Brain pericyte (primary cell): ENCODE results near the gene LSM5.
A peak's percentile ranks its signal among the peaks of the same experiment; 100 is the strongest.

Experiments used
- DNase-seq: peaks from one replicate; pipeline ENCODE4 v3.0.0-alpha.2; 2012; ENCODE audit warnings: low read depth, low spot score

The LSM5 gene

GRCh38 chr7:32490127-32490796 lies at the start of gene LSM5:
LSM5 (minus strand) TSS chr7:32490380; CDS start chr7:32490365, 15 bp downstream.
- DNase-seq: peak; percentile 75

DNA sequence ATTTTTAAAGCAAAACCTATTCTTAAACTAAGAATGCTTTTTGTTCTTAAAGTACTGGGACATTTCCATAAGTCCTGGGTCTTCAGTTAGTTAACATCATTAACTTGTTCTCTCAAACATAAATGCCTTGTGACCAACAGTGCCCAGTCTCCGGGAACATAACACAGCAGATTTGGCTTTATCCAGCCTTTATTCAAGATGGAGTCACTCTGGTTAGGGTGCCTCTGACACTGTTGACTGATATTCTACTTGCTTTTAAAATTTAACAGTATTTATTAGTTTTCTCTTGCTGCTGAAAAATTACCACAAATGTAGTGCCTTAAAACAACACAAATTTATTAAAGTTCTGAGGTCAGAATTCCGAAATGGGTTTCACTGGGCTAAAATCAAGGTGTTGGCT lies 49.2 kb upstream of the LSM5 start:
- DNase-seq: no peak

- no peak for DNase-seq
Measured at GRCh38 chr7:32537760-32538159, 47.6 kb upstream of the LSM5 start.

GRCh38 chr7:32536585-32536984 lies 46.4 kb upstream of the LSM5 start:
- DNase-seq: peak; percentile 13

- DNase-seq: no peak
Measured at GRCh38 chr7:32536016-32536415, 45.8 kb upstream of the LSM5 start.

- no peak for DNase-seq
Measured at GRCh38 chr7:32535162-32535702, 45.1 kb upstream of the LSM5 start.

DNA sequence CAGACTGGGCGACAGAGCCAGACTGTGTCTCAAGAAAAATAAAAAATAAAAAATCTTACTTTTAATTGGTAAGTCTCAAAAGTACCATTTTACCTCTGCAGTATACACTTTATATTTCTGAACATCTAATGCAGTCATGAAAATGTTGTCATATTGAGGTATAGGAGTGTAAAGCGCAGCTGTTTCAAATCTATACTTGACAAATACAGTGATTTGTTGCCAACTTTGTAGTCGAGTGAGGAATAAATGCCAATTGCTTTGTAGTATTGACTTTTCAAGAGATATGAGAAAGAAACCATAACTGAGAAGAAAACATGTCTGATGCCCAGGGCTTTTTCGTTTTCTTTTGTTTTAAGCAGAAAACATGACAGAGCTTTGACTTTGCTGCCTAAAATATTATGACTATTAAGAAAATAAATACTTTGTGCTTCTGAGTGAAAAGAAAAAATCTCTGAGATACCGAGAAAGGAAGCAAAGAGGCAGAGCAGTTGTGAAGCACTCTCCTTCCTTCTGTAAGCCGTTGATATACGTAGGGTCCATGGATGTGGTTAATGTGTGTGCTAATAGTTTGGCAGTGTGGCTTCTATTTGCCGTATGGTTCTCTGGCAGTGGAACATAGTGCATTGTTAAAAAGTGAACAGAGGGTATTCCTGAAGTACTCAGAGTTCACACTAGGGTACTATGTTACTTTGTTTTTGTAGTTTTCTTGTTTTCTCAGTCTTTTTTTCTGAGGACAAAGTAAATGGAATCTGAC lies 43.3 kb upstream of the LSM5 start:
- DNase-seq: no peak

DNA sequence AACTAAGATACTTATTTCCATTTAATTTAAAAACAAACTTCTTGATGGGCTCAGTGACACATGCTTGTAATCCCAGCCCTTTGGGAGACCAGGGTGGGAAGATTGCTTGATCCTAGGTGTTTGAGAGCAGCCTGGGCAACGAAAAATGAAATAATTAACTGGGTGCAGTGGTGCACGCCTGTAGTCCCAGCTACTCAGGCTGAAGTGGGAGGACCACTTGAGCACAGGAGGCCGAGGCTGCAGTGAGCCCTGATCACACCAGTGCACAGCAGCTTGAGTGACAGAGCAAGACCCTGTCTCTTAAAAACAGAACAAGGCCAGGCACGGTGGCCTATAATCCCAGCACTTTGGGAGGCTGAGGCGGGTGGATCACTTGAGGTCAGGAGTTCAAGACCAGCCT lies 42.5 kb upstream of the LSM5 start:
- DNase-seq: no peak

- no peak for DNase-seq
Measured at GRCh38 chr7:32532086-32532485, 41.9 kb upstream of the LSM5 start.

- no peak for DNase-seq
Measured at GRCh38 chr7:32531402-32531801, 41.2 kb upstream of the LSM5 start.

DNA sequence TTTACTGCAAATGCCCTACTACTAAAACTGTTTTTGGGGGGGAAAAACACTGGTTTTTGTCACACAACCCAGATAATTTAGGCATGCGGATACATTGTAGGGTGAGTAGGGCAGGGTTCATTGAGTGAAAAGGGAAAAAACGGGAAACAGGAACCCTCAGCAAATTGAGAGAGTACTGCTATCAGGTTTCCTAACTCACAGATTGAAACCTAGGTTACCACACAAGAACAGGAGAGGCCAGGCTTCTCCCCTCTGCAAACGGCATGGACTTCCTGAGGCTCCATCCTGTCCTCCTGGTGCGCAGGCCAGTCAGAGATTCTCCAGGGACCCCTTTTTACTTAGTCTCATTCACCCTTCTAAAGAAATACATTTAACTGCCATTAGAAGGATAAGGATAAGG lies 35.7 kb upstream of the LSM5 start:
- DNase-seq: no peak

GRCh38 chr7:32524631-32525030 lies 34.5 kb upstream of the LSM5 start:
- DNase-seq: no peak

- DNase-seq: no peak
Measured at GRCh38 chr7:32522746-32523530, 32.8 kb upstream of the LSM5 start.

GRCh38 chr7:32519763-32520162 lies 29.6 kb upstream of the LSM5 start:
- DNase-seq: no peak

DNA sequence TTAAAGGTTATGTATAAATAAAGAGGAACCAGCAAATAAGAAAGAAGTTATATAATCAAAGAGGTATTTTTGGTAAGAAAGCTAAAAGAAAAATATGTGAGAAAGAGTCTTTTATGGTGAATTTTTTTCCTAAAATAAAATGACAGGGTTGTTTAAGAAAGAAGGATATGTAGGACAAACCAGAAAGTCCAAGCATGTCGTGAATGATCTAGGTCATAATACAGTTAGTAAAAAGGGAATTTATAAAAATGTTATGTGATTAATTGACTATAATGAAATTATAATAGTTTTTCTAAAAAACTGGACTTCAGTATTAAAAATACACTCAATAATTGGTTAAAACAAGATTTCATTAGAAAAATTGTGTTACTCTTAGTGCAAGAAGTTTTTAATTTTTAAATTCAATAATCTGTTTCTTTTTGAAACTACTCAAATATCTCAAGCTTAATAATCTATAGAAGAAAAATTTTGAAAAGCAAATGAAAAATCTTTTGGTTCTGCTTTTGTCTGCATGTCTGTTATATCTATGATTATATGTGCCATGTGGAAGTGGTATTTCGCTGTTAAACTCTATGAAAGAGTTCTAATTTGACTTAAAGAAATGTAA lies 28.5 kb upstream of the LSM5 start:
- no peak for DNase-seq

DNA sequence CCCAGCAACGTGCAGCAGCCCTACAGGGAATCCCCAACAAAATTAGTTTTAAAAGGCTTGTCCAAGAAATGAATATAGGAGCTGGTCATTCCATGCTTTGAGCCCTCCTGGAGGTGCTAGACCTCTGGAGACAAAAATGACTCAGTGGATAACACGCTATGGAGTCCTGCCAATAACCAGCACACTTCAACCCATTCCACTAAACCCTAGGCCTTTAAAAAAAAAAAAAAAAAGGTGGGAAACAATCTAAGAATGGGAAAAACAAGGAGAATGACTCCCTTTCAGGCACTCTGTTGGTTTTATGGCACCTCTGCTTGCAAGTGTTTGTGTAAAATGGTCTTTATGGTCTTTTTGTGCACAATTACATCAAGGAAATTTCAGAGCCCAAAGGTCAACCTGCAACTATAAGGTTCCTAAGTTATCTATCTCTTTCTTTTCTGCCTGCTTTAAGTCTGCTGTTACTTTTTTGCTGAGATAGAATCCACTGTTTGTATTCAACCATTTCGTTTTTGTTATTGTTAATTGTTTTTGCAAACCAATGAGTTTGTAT lies 26.4 kb upstream of the LSM5 start:
- no peak for DNase-seq

DNA sequence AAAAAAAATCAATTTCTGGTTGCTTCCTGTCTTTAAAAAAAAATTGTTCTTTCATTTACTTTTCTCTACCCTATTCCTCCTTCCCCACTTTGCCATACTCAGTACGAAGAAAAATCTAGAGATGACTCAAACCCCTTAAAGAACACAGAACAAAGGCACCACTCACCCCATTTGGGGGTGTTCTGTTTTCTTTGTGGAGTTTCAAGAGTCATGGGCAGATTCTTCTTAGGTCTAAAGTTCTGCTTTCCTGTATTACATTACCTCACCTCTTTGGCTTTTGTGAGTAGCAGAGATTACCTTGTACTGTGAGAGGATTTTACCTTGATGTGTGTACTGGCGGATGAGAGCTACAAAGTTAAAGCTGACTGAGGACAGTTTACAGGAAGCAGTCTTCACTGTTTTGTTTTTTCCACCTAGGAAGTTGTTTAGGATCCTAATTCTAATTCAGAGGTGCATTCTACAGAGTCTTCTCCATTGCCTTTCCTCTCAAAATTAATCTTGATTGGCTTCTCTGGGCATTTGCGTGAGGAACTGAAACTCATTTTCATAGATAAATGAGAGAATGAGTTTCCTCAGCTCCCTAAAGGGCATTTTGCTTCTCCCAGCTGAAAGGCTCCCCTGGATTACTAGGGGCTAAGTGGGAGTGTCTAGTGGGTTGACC lies 25.8 kb upstream of the LSM5 start:
- no peak for DNase-seq

DNA sequence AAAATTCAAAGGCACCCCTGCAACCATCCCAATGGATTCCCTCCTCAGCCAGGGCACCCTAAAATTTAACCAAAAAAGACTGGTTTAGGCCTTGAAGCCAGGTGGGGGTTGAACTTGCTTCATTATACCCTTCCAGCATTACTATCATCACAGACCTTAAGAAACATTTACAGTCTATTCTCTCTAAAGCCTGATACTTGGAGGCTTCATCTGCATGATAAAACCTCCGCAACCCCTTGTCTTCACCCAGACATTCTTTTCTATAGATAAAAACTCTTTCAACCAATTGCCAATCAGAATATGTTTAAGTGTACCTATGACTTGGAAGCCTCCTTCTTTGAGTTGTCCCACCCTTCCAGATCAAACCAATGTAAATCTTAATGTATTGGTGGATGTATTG lies 23.0 kb upstream of the LSM5 start:
- no peak for DNase-seq

DNA sequence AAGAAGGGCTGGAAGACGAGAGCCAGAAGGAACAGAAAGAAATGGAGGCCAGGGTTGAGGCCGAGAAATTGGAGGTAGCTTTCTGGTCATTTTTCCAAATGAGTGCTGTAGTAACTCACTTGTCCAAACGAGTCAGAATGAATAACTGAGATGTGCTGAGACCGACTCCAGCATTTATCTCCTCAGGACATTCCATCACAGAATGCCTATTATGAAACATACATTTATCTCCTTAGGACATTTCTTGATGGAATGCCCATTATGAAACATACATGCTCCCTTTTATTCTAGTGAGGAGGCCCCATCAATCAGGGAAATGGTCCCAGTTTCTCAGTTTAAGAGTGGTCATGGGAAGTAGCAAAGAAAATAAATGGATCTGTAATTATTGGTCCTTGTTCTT lies 21.6 kb upstream of the LSM5 start:
- DNase-seq: no peak

GRCh38 chr7:32507414-32507813 lies 17.2 kb upstream of the LSM5 start:
- no peak for DNase-seq
